HCT116 (cell line): ENCODE data around the gene MYO16. TPM values are rescaled to one million over a fixed set of nuclear protein-coding genes. Genes with fewer than 3 reads are reported as not detected.

ENCODE experiments used
- ATAC-seq: fragments of 200-7000 bp; cut with Tn5 transposase; 2 replicates; pipeline ENCODE4 v1.9.1; 2020; ENCODE audit warnings: mild to moderate bottlenecking, moderate library complexity
- BruUV-seq: library from RNA; stranded (reverse); fragments of 400-500 nt; replicated peaks from 2 replicates; lab custom pipeline; 2021; lab: Mats Ljungman, UMichigan
- CTCF ChIA-PET: fragments of 300-600 bp; sonication (Branson Sonifier 250); formaldehyde crosslinking; loops from one replicate; lab custom pipeline; 2021; ENCODE audit warnings: antibody characterized with exemption; lab: Charles Lee
- POLR2A ChIA-PET: fragments of 300-600, 350-600 bp; sonication (Branson Sonifier 250); formaldehyde crosslinking; loops from one replicate; lab custom pipeline; 2021; ENCODE audit warnings: antibody characterized with exemption; lab: Charles Lee
- RAD21 ChIA-PET, 2 experiments: fragments of 300-600 bp; sonication (Branson Sonifier 250); formaldehyde crosslinking; loops; one replicate each; lab custom pipeline; 2023; ENCODE audit warnings: low total read pairs in 2 of 2; ENCODE audit not compliant: uncharacterized antibody in 2 of 2, unreplicated experiment in 2 of 2, low non-redundant PET in 1 of 2; lab: Charles Lee
- DNase-seq: peaks from one replicate; pipeline ENCODE4 v3.0.0-alpha.2; 2010; ENCODE audit warnings: low read depth, low spot score
- H2AFZ ChIP-seq: fragments of 200-600 bp; shearing (Covaris generic), sonication (generic); 2 replicates; pipeline ENCODE4 v1.6.1; 2017; ENCODE audit warnings: low read depth, mixed run types, mixed read lengths, antibody characterized with exemption, low read length; ENCODE audit not compliant: poor library complexity, severe bottlenecking
- H3K27ac ChIP-seq: 2 replicates; pipeline ENCODE4 v1.5.1; 2012; ENCODE audit warnings: low read depth, low read length
- H3K27me3 ChIP-seq: fragments of 200-600 bp; sonication (generic); 2 replicates; pipeline ENCODE4 v1.6.1; 2016; ENCODE audit warnings: mixed run types, low read length, mixed read lengths; ENCODE audit not compliant: insufficient read depth
- H3K36me3 ChIP-seq, 2 experiments: fragments of 200-500 bp in 1 of 2; fragments of 200-600 bp in 1 of 2; sonication (Bioruptor generic) in 1 of 2; sonication (generic) in 1 of 2; 2 replicates each; pipeline versions ENCODE4 v1.5.1 to v1.6.1; 2014 to 2016; ENCODE audit warnings: low read length in 2 of 2, inconsistent platforms in 1 of 2, mixed read lengths in 1 of 2, mixed run types in 1 of 2; ENCODE audit not compliant: insufficient read depth in 2 of 2, control insufficient read depth in 1 of 2
- H3K4me1 ChIP-seq, 2 experiments: fragments of 200-600 bp in 1 of 2; sonication (generic) in 1 of 2; 2 replicates each; pipeline versions ENCODE4 v1.5.1 to v1.6.1; 2012 to 2017; ENCODE audit warnings: low read length in 2 of 2, inconsistent platforms in 1 of 2, mild to moderate bottlenecking in 1 of 2, mixed read lengths in 1 of 2, mixed run types in 1 of 2, moderate library complexity in 1 of 2; ENCODE audit not compliant: insufficient read depth in 2 of 2, control insufficient read depth in 1 of 2
- H3K4me2 ChIP-seq: fragments of 200-600 bp; sonication (generic); 2 replicates; pipeline ENCODE4 v1.6.1; 2017; ENCODE audit warnings: mixed run types, low read length, mixed read lengths
- H3K4me3 ChIP-seq, 2 experiments: fragments of 200-600 bp in 1 of 2; sonication (generic) in 1 of 2; replicated peaks in 1 of 2; 2 replicates each; pipeline ENCODE4 v1.5.1; 2011 to 2016; ENCODE audit warnings: low read length in 2 of 2, control low read depth in 1 of 2, low read depth in 1 of 2, mild to moderate bottlenecking in 1 of 2, mixed read lengths in 1 of 2, mixed run types in 1 of 2
- H3K79me2 ChIP-seq: fragments of 200-600 bp; sonication (generic); 2 replicates; pipeline ENCODE4 v1.6.1; 2017; ENCODE audit warnings: mild to moderate bottlenecking, mixed run types, low read length, moderate library complexity, mixed read lengths; ENCODE audit not compliant: insufficient read depth
- H3K9ac ChIP-seq: fragments of 200-600 bp; sonication (generic); 2 replicates; pipeline ENCODE4 v1.6.1; 2016; ENCODE audit warnings: low read length, mixed read lengths
- H3K9me2 ChIP-seq: fragments of 200-600 bp; sonication (generic), shearing (Covaris generic); 2 replicates; pipeline ENCODE4 v1.6.1; 2017; ENCODE audit warnings: mixed run types, mild to moderate bottlenecking, moderate library complexity; ENCODE audit not compliant: insufficient read depth
- H3K9me3 ChIP-seq, 2 experiments: fragments of 200-500 bp in 1 of 2; fragments of 200-600 bp in 1 of 2; sonication (Bioruptor generic) in 1 of 2; sonication (generic) in 1 of 2; 2 replicates each; pipeline ENCODE4 v1.6.1; 2014 to 2017; ENCODE audit warnings: low read length in 2 of 2, mixed read lengths in 2 of 2, inconsistent platforms in 1 of 2, low read depth in 1 of 2, mild to moderate bottlenecking in 1 of 2, mixed run types in 1 of 2, moderate library complexity in 1 of 2; ENCODE audit not compliant: control insufficient read depth in 1 of 2, insufficient read depth in 1 of 2
- H4K20me1 ChIP-seq: fragments of 200-600 bp; sonication (generic), shearing (Covaris generic); 2 replicates; pipeline ENCODE4 v1.6.1; 2017; ENCODE audit warnings: mixed run types, mild to moderate bottlenecking, moderate library complexity; ENCODE audit not compliant: insufficient read depth
- ATF3 ChIP-seq: IDR thresholded peaks from 2 replicates; pipeline ENCODE4 v1.6.1; 2012
- EGR1 ChIP-seq: IDR thresholded peaks from 2 replicates; pipeline ENCODE4 v1.6.1; 2012; ENCODE audit warnings: low read depth
- EZH2 ChIP-seq: fragments of 200-600 bp; sonication (generic); IDR thresholded peaks from 2 replicates; pipeline ENCODE4 v1.6.1; 2017; ENCODE audit warnings: antibody characterized with exemption, mixed run types
- EZH2phosphoT487 ChIP-seq: fragments of 200-600 bp; IDR thresholded peaks from 2 replicates; pipeline ENCODE4 v1.6.1; 2018; ENCODE audit warnings: antibody characterized with exemption, borderline replicate concordance
- FOSL1 ChIP-seq: IDR thresholded peaks from 2 replicates; pipeline ENCODE4 v1.6.1; 2012; ENCODE audit warnings: low read depth
- JUND ChIP-seq: IDR thresholded peaks from 2 replicates; pipeline ENCODE4 v1.6.1; 2012
- POLR2A ChIP-seq: IDR thresholded peaks from 2 replicates; pipeline ENCODE4 v1.7.0; 2011; ENCODE audit warnings: borderline replicate concordance; ENCODE audit not compliant: insufficient read depth, insufficient read length; ENCODE audit errors: extremely low read depth
- SIN3A ChIP-seq: IDR thresholded peaks from 2 replicates; pipeline ENCODE4 v1.6.1; 2012; ENCODE audit warnings: low read depth
- SP1 ChIP-seq: IDR thresholded peaks from 2 replicates; pipeline ENCODE4 v1.6.1; 2012; ENCODE audit warnings: low read depth
- SRF ChIP-seq: IDR thresholded peaks from 2 replicates; pipeline ENCODE4 v1.6.1; 2012; ENCODE audit warnings: low read depth
- TCF7L2 ChIP-seq: IDR thresholded peaks from 2 replicates; pipeline ENCODE4 v1.7.0; 2011; ENCODE audit warnings: borderline replicate concordance, inconsistent platforms; ENCODE audit not compliant: insufficient read depth, insufficient read length; ENCODE audit errors: extremely low read depth
- YY1 ChIP-seq: IDR thresholded peaks from 2 replicates; pipeline ENCODE4 v1.6.1; 2011; ENCODE audit warnings: low read length, low read depth, moderate library complexity, mild to moderate bottlenecking; ENCODE audit not compliant: insufficient replicate concordance; ENCODE audit errors: extremely low read depth
- intact Hi-C: fragments of 100-400 bp; cut with micrococcal nuclease; formaldehyde crosslinking; loops from 2 replicates; pipeline ENCODE4 v1.10.0; 2022
- total RNA-seq: library from RNA; stranded (reverse); gene quantifications from one replicate; pipeline ENCODE4 v1.2.1, GENCODE V29; 2021; ENCODE audit not compliant: unreplicated experiment
- TF ChIP-seq, protein P1 (sequence below): IDR thresholded peaks from 2 replicates; pipeline ENCODE4 v1.6.1; 2012
- TF ChIP-seq, protein P2 (sequence below): IDR thresholded peaks from 2 replicates; pipeline ENCODE4 v1.6.1; 2012; ENCODE audit warnings: low read depth
- TF ChIP-seq, protein P3 (sequence below), 3 experiments: fragments of 200-600 bp in 1 of 3; sonication (generic) in 1 of 3; IDR thresholded peaks in 2 of 3; conservative IDR thresholded peaks in 1 of 3; 2 replicates each; pipeline ENCODE4 v1.5.1; 2012 to 2017; ENCODE audit warnings: low read depth in 2 of 3, low read length in 2 of 3, antibody characterized with exemption in 1 of 3, borderline replicate concordance in 1 of 3, control low read depth in 1 of 3, mild to moderate bottlenecking in 1 of 3, mixed read lengths in 1 of 3, mixed run types in 1 of 3, moderate library complexity in 1 of 3; ENCODE audit not compliant: insufficient read depth in 1 of 3

MYO16 gene
- total RNA-seq, 1 experiment from 2014 or later: 0.07 TPM

DNA sequence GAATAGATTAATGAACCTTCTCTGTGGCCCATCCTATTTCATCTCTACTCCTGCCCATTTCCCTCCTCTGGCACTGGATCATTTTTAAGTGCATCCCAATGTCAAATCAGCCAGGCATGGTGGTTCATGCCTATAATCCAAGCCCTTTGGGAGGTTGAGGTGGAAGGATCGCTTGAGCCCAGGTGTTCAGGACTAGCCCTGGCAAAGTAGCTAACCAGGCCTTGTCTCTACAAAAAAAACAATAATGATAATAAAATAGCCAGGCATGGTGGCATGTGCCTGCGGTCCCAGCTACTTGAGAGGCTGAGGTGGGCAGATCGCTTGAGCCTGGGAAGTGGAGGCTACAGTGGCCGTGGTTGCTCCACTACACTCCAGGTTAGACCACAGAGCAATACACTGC is 517.0 kb downstream of the MYO16 start:
- intact Hi-C loops: loop anchor here (5.0 to 10.0 kb wide), 5 partner anchors 111 to 961 kb away; no protein-coding TSS in a partner anchor
- Histone ChIP-seq H3K27me3 (no peaks in the 10 kb centered on the region), H3K27ac (peak overlapping the region; percentile 34; the same call in 1 of the 2 replicates), H2AFZ (peak overlapping the region; percentile 77), H4K20me1 (no peaks in the 10 kb centered on the region), H3K79me2 (no peaks in the 10 kb centered on the region), H3K36me3 (no peaks in the 10 kb centered on the region), H3K4me2 (peak overlapping the region; percentile 68), H3K4me3 (no peak overlapping the region), H3K9me2 (no peaks in the 10 kb centered on the region), H3K9ac (peak overlapping the region; percentile 49), H3K9me3 (no peaks in the 10 kb centered on the region), H3K4me1 (peaks cover 5 to 49% of the 10 kb centered on the region in 2 experiments)
- ChIA-PET POLR2A (interaction anchor here (1.0 to 1.2 kb wide), 3 partner anchors 9 to 126 kb away, joined by 3 read pairs; no protein-coding TSS in a partner anchor), CTCF (interaction anchor here (1.0 to 2.3 kb wide), 5 partner anchors 9 to 601 kb away, joined by 3 to 12 read pairs (median 5); no protein-coding TSS in a partner anchor), RAD21 (interaction anchor here in 1 of 2 experiments (0.7 kb wide), 1 partner anchor 591 kb away, joined by 3 read pairs; no protein-coding TSS in a partner anchor)
- no peak for DNase-seq
- ATAC-seq: no peak
- TF ChIP-seq, protein P1, sequence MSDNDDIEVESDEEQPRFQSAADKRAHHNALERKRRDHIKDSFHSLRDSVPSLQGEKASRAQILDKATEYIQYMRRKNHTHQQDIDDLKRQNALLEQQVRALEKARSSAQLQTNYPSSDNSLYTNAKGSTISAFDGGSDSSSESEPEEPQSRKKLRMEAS: no peak
- TF ChIP-seq, protein P2, sequence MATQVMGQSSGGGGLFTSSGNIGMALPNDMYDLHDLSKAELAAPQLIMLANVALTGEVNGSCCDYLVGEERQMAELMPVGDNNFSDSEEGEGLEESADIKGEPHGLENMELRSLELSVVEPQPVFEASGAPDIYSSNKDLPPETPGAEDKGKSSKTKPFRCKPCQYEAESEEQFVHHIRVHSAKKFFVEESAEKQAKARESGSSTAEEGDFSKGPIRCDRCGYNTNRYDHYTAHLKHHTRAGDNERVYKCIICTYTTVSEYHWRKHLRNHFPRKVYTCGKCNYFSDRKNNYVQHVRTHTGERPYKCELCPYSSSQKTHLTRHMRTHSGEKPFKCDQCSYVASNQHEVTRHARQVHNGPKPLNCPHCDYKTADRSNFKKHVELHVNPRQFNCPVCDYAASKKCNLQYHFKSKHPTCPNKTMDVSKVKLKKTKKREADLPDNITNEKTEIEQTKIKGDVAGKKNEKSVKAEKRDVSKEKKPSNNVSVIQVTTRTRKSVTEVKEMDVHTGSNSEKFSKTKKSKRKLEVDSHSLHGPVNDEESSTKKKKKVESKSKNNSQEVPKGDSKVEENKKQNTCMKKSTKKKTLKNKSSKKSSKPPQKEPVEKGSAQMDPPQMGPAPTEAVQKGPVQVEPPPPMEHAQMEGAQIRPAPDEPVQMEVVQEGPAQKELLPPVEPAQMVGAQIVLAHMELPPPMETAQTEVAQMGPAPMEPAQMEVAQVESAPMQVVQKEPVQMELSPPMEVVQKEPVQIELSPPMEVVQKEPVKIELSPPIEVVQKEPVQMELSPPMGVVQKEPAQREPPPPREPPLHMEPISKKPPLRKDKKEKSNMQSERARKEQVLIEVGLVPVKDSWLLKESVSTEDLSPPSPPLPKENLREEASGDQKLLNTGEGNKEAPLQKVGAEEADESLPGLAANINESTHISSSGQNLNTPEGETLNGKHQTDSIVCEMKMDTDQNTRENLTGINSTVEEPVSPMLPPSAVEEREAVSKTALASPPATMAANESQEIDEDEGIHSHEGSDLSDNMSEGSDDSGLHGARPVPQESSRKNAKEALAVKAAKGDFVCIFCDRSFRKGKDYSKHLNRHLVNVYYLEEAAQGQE: no peak
- no peak for TF ChIP-seq EGR1
- no peak for TF ChIP-seq EZH2phosphoT487
- TF ChIP-seq, protein P3, sequence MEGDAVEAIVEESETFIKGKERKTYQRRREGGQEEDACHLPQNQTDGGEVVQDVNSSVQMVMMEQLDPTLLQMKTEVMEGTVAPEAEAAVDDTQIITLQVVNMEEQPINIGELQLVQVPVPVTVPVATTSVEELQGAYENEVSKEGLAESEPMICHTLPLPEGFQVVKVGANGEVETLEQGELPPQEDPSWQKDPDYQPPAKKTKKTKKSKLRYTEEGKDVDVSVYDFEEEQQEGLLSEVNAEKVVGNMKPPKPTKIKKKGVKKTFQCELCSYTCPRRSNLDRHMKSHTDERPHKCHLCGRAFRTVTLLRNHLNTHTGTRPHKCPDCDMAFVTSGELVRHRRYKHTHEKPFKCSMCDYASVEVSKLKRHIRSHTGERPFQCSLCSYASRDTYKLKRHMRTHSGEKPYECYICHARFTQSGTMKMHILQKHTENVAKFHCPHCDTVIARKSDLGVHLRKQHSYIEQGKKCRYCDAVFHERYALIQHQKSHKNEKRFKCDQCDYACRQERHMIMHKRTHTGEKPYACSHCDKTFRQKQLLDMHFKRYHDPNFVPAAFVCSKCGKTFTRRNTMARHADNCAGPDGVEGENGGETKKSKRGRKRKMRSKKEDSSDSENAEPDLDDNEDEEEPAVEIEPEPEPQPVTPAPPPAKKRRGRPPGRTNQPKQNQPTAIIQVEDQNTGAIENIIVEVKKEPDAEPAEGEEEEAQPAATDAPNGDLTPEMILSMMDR (IDR thresholded peaks at IDR 0.05 in 2 of 3, conservative IDR thresholded peaks at IDR 0.05 in 1 of 3; ENCODE audit: borderline replicate concordance in 1 of 3, insufficient read depth in 1 of 3, low read depth in 2 of 3, low read length in 2 of 3): no peak
- no peak for TF ChIP-seq FOSL1
- no peak for TF ChIP-seq JUND
- no peak for TF ChIP-seq SIN3A
- TF ChIP-seq ATF3: no peak
- TF ChIP-seq YY1: no peak
- TF ChIP-seq POLR2A: no peak
- no peak for TF ChIP-seq EZH2
- TF ChIP-seq TCF7L2: no peak
- TF ChIP-seq SP1: no peak
- no peak for TF ChIP-seq SRF
- BruUV-seq: no TSS peak
